IMR-90 (cell line): Measurements from ENCODE around the gene GPR39. TPM values are rescaled to one million over a fixed set of nuclear protein-coding genes. Genes with fewer than 3 reads are reported as not detected.

Experiments used
- ATAC-seq: fragments of 200-7000 bp; cut with Tn5 transposase; 2 replicates; pipeline ENCODE4 v1.9.1; 2020; ENCODE audit warnings: low read depth, mild to moderate bottlenecking, moderate library complexity
- BruUV-seq: library from RNA; stranded (reverse); fragments of 400-500 nt; replicated peaks from 2 replicates; lab custom pipeline; 2021; lab: Mats Ljungman, UMichigan
- CTCF ChIA-PET: fragments of 300-600 bp; formaldehyde crosslinking; extraction: SDS; loops from one replicate; lab custom pipeline; 2021; ENCODE audit warnings: antibody characterized with exemption; lab: Yijun Ruan, JAX
- POLR2A ChIA-PET: fragments of 300-600 bp; sonication (Branson Sonifier 250); formaldehyde crosslinking; loops from one replicate; lab custom pipeline; 2022; ENCODE audit warnings: antibody characterized with exemption; ENCODE audit not compliant: unreplicated experiment; lab: Charles Lee
- DNase-seq: peaks from one replicate; pipeline ENCODE4 v3.0.0; 2013
- H2AFZ ChIP-seq: replicated peaks from 2 replicates; pipeline ENCODE3; 2013; ENCODE audit warnings: low read length, mild to moderate bottlenecking; ENCODE audit not compliant: poor library complexity
- H2AK5ac ChIP-seq: 2 replicates; pipeline ENCODE4 v1.6.1; 2013; ENCODE audit warnings: low read depth, low read length, inconsistent platforms
- H2AK9ac ChIP-seq: replicated peaks from 2 replicates; pipeline ENCODE3; 2013; ENCODE audit warnings: mild to moderate bottlenecking, low read depth, low read length, moderate library complexity; ENCODE audit not compliant: poor library complexity
- H2BK120ac ChIP-seq: 2 replicates; pipeline ENCODE4 v1.6.1; 2013; ENCODE audit warnings: low read depth, low read length, inconsistent platforms
- H2BK15ac ChIP-seq: 3 replicates; pipeline ENCODE4 v1.6.1; 2013; ENCODE audit warnings: low read depth, low read length, inconsistent platforms
- H2BK20ac ChIP-seq: 2 replicates; pipeline ENCODE4 v1.6.1; 2013; ENCODE audit warnings: low read depth, mild to moderate bottlenecking, inconsistent platforms, low read length, moderate library complexity
- H2BK5ac ChIP-seq: 2 replicates; pipeline ENCODE4 v1.6.1; 2013; ENCODE audit warnings: mild to moderate bottlenecking, low read depth, low read length, inconsistent platforms; ENCODE audit not compliant: poor library complexity, severe bottlenecking
- H3K14ac ChIP-seq: replicated peaks from 2 replicates; pipeline ENCODE4 v1.6.1; 2013; ENCODE audit warnings: low read depth, low read length, inconsistent platforms
- H3K18ac ChIP-seq: 2 replicates; pipeline ENCODE4 v1.6.1; 2013; ENCODE audit warnings: low read depth, low read length, control low read depth
- H3K23ac ChIP-seq: 2 replicates; pipeline ENCODE4 v1.6.1; 2013; ENCODE audit warnings: low read depth, low read length, inconsistent platforms
- H3K27ac ChIP-seq: 2 replicates; pipeline ENCODE4 v1.5.1; 2013; ENCODE audit warnings: mild to moderate bottlenecking, control low read depth, low read length; ENCODE audit not compliant: insufficient read depth
- H3K27me3 ChIP-seq: 2 replicates; pipeline ENCODE4 v1.6.1; 2013; ENCODE audit warnings: low read length; ENCODE audit not compliant: control insufficient read depth, insufficient read depth
- H3K36me3 ChIP-seq: 2 replicates; pipeline ENCODE4 v1.6.1; 2013; ENCODE audit warnings: low read length, mixed read lengths; ENCODE audit not compliant: control insufficient read depth, insufficient read depth
- H3K4ac ChIP-seq: 2 replicates; pipeline ENCODE4 v1.6.1; 2013; ENCODE audit warnings: low read depth, low read length, inconsistent platforms
- H3K4me1 ChIP-seq: 2 replicates; pipeline ENCODE4 v1.6.1; 2013; ENCODE audit warnings: low read length, mixed read lengths; ENCODE audit not compliant: control insufficient read depth, insufficient read depth
- H3K4me2 ChIP-seq: 2 replicates; pipeline ENCODE4 v1.6.1; 2013; ENCODE audit warnings: low read depth, mild to moderate bottlenecking, control low read depth, low read length, moderate library complexity
- H3K4me3 ChIP-seq: 2 replicates; pipeline ENCODE4 v1.5.1; 2013; ENCODE audit warnings: low read depth, mild to moderate bottlenecking, control low read depth, low read length, moderate library complexity; ENCODE audit not compliant: insufficient read depth
- H3K56ac ChIP-seq: 2 replicates; pipeline ENCODE4 v1.6.1; 2013; ENCODE audit warnings: low read length, inconsistent platforms; ENCODE audit not compliant: insufficient read depth; ENCODE audit errors: extremely low read depth
- H3K79me1 ChIP-seq, 2 experiments: 2 replicates each; pipeline ENCODE4 v1.6.1; 2013; ENCODE audit warnings: low read length in 2 of 2, inconsistent platforms in 1 of 2, low read depth in 1 of 2
- H3K9ac ChIP-seq: 2 replicates; pipeline ENCODE4 v1.6.1; 2013; ENCODE audit warnings: low read depth, low read length, control low read depth
- H3K9me1 ChIP-seq: 2 replicates; pipeline ENCODE4 v1.6.1; 2013; ENCODE audit warnings: low read length, inconsistent platforms; ENCODE audit not compliant: insufficient read depth
- H3K9me3 ChIP-seq: 2 replicates; pipeline ENCODE4 v1.6.1; 2013; ENCODE audit warnings: low read length; ENCODE audit not compliant: control insufficient read depth, insufficient read depth
- H4K20me1 ChIP-seq: 2 replicates; pipeline ENCODE4 v1.6.1; 2013; ENCODE audit warnings: low read length, inconsistent platforms; ENCODE audit not compliant: insufficient read depth
- H4K5ac ChIP-seq: 2 replicates; pipeline ENCODE4 v1.6.1; 2013; ENCODE audit warnings: mild to moderate bottlenecking, low read depth, low read length, control low read depth
- H4K8ac ChIP-seq, 2 experiments: 2 replicates each; pipeline ENCODE4 v1.6.1; 2013; ENCODE audit warnings: low read depth in 2 of 2, low read length in 2 of 2, control low read depth in 1 of 2, inconsistent platforms in 1 of 2
- H4K91ac ChIP-seq: 2 replicates; pipeline ENCODE4 v1.6.1; 2013; ENCODE audit warnings: low read depth, low read length, inconsistent platforms; ENCODE audit not compliant: insufficient read depth
- RAD21 ChIP-seq: IDR thresholded peaks from 2 replicates; pipeline ENCODE4 v1.6.1; 2012; ENCODE audit warnings: low read length, improper control_type of control experiment
- WGBS, 2 experiments: methylation state at CpG; one replicate each; pipeline versions ENCODE4 v1.1.5 to v1.1.7; 2013; ENCODE audit warnings: missing lambda C conversion rate in 2 of 2; ENCODE audit not compliant: insufficient read length in 1 of 2; ENCODE audit errors: extremely low coverage in 2 of 2; 5-methylcytosine and 5-hydroxymethylcytosine counted together
- dilution Hi-C: fragments of 300-500 bp; cut with HindIII; formaldehyde crosslinking; loops from one replicate; pipeline ENCODE4 v1.14.3; 2018; ENCODE audit warnings: low sequenced_read_pairs; ENCODE audit not compliant: unreplicated experiment
- in situ Hi-C: fragments of 300-500 bp; cut with MboI; formaldehyde crosslinking; loops from 3 replicates; pipeline ENCODE4 v1.14.3; 2019; ENCODE audit warnings: low sequenced_read_pairs, inconsistent platforms, mixed read lengths
- intact Hi-C: fragments of 100-400 bp; cut with micrococcal nuclease; formaldehyde crosslinking; loops from 2 replicates; pipeline ENCODE4 v1.10.0; 2022
- polyA plus RNA-seq, 3 experiments: library from polyadenylated mRNA; depleted of rRNA; stranded (reverse); fragments of >200 nt; gene quantifications; 2 replicates each; pipeline ENCODE4 v1.2.3, GENCODE V29; 2012; ENCODE audit warnings: low replicate concordance in 1 of 3
- total RNA-seq: library from RNA; depleted of rRNA; stranded (reverse); fragments of >200 nt; gene quantifications from 2 replicates; pipeline ENCODE4 v1.2.3, GENCODE V29; 2012

Gene GPR39
- total and polyA plus RNA-seq, 2 of the 4 experiments (the other 2 are of a cell fraction), result 4.4 to 9.0 TPM

DNA sequence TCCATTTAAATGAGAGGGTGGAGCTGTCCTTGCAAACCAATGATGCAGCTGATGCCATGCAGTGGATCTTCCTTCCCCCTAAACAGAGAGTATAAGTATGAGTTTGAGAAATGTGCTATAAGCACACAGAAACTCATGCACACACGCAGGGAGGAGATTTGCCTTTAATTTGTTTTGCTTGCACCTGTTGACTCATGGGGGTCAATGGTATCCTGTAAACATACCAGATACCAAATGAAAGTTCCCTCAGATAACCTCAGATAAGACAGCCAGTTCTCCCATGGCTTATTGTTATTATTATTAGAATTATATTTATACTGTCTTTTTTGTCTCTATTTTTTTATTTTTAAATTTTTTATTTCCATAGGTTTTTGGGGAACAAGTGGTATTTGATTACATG is 29.5 kb upstream of the GPR39 start:
- Histone ChIP-seq H3K9me3 (no peaks in the 10 kb centered on the region), H3K4me2 (no peak overlapping the region), H3K23ac (no peak overlapping the region), H3K18ac (no peak overlapping the region), H2BK20ac (no peak overlapping the region), H2AK9ac (no peak overlapping the region), H3K56ac (no peak overlapping the region), H3K4me1 (no peaks in the 10 kb centered on the region), H2BK5ac (no peak overlapping the region), H4K8ac (no peak overlapping the region), H3K9ac (no peak overlapping the region), H4K5ac (no peak overlapping the region), H3K4ac (no peak overlapping the region), H4K20me1 (no peaks in the 10 kb centered on the region), H3K14ac (no peak overlapping the region), H3K79me1 (no peaks in the 10 kb centered on the region), H3K9me1 (no peaks in the 10 kb centered on the region), H3K36me3 (no peaks in the 10 kb centered on the region), H3K4me3 (no peak overlapping the region), H2BK15ac (no peak overlapping the region), H4K91ac (no peak overlapping the region), H2AK5ac (no peak overlapping the region), H3K27ac (no peak overlapping the region), H2AFZ (no peak overlapping the region), H3K27me3 (peaks cover 18% of the 10 kb centered on the region), H2BK120ac (no peak overlapping the region)
- no peak for DNase-seq
- no peak for TF ChIP-seq RAD21
- ChIA-PET POLR2A (no interaction called here), CTCF (no interaction called here)
- WGBS, 2 experiments, result no CpG with 5 or more reads among the region's 1 CpG
- ATAC-seq, result no peak
- intact Hi-C loops, result no loop called here
- in situ Hi-C loops, result no loop called here
- dilution Hi-C loops, result no loop called here
- BruUV-seq, result no TSS peak
